Vagina (tissue), 2 donors: ENCODE results near the gene DEFB121. TPM values are rescaled to one million over a fixed set of nuclear protein-coding genes. Genes with fewer than 3 reads are reported as not detected.
"Not testable (repeated sequence)": the region's sequence is repeated elsewhere in the genome, so short reads cannot be mapped to it uniquely, and the experiment has no call there.

Experiments used
- DNase-seq, 2 donors: peaks; one replicate each; pipeline ENCODE4 v3.0.0-alpha.2; 2017; ENCODE audit errors: extremely low spot score in 2 of 2
- H3K27ac ChIP-seq: fragments of 200-600 bp; sonication (generic); one replicate; pipeline ENCODE4 v1.5.1; 2019
- H3K27me3 ChIP-seq: fragments of 200-600 bp; sonication (generic); one replicate; pipeline ENCODE4 v1.5.1; 2019
- H3K36me3 ChIP-seq, 2 donors: fragments of 200-600 bp; sonication (generic); one replicate each; pipeline ENCODE4 v1.5.1; 2017 to 2019
- H3K4me1 ChIP-seq: fragments of 200-600 bp; sonication (generic); one replicate; pipeline ENCODE4 v1.5.1; 2019
- H3K4me3 ChIP-seq, 2 donors: fragments of 200-600 bp; sonication (generic); 1 replicate in 1 of 2; 2 replicates in 1 of 2; pipeline ENCODE4 v1.5.1; 2016 to 2019
- H3K9me3 ChIP-seq: fragments of 200-600 bp; sonication (generic); one replicate; pipeline ENCODE4 v1.5.1; 2019
- POLR2A ChIP-seq, 2 donors: fragments of 450-650 bp; IDR thresholded peaks; one replicate each; pipeline ENCODE4 v1.6.1; 2017; ENCODE audit warnings: antibody characterized with exemption in 2 of 2, mild to moderate bottlenecking in 2 of 2, moderate library complexity in 2 of 2
- POLR2AphosphoS5 ChIP-seq, 2 donors: sonication (generic); formaldehyde crosslinking; IDR thresholded peaks; one replicate each; pipeline ENCODE4 v1.9.0; 2017; ENCODE audit warnings: antibody characterized with exemption in 2 of 2, mild to moderate bottlenecking in 2 of 2, low read depth in 1 of 2; ENCODE audit not compliant: insufficient read depth in 1 of 2
- intact Hi-C: fragments of 100-400 bp; cut with DNase I; formaldehyde crosslinking; loops from one replicate; pipeline ENCODE4 v1.15.1; 2023
- total RNA-seq: library from RNA; depleted of rRNA; stranded (reverse); fragments of >200 nt; gene quantifications from one replicate; pipeline ENCODE4 v1.2.3, GENCODE V29; 2016
- TF ChIP-seq, protein P1 (sequence below), 3 experiments: fragments of 450-650 bp in 2 of 3; fragments of 200-600 bp in 1 of 3; sonication (generic) in 1 of 3; IDR thresholded peaks; one replicate each; pipeline ENCODE4 v1.5.1; 2017 to 2019; ENCODE audit warnings: antibody characterized with exemption in 3 of 3, mild to moderate bottlenecking in 2 of 3, moderate library complexity in 2 of 3

The DEFB121 gene
- total RNA-seq, 1 donor from 2014 or later = not detected

GRCh38 chr20:31446084-31446819, 40.2 kb upstream of the DEFB121 start:
- TF ChIP-seq POLR2A (IDR thresholded peaks at IDR 0.05) (no peak), POLR2AphosphoS5 (IDR thresholded peaks at IDR 0.05; ENCODE audit: insufficient read depth in 1 of 2, low read depth in 1 of 2) (no peak)
- TF ChIP-seq, protein P1, sequence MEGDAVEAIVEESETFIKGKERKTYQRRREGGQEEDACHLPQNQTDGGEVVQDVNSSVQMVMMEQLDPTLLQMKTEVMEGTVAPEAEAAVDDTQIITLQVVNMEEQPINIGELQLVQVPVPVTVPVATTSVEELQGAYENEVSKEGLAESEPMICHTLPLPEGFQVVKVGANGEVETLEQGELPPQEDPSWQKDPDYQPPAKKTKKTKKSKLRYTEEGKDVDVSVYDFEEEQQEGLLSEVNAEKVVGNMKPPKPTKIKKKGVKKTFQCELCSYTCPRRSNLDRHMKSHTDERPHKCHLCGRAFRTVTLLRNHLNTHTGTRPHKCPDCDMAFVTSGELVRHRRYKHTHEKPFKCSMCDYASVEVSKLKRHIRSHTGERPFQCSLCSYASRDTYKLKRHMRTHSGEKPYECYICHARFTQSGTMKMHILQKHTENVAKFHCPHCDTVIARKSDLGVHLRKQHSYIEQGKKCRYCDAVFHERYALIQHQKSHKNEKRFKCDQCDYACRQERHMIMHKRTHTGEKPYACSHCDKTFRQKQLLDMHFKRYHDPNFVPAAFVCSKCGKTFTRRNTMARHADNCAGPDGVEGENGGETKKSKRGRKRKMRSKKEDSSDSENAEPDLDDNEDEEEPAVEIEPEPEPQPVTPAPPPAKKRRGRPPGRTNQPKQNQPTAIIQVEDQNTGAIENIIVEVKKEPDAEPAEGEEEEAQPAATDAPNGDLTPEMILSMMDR (IDR thresholded peaks at IDR 0.05) = no peak
- intact Hi-C loops = no loop called here
- H3K36me3 ChIP-seq = no peaks in the 10 kb centered on the region

GRCh38 chr20:31440012-31440659, 34.1 kb upstream of the DEFB121 start, which contains the start of gene DEFB123:
Gene DEFB123 (plus strand): TSS chr20:31440632. CDS start chr20:31440699, 67 bp downstream.
- Histone ChIP-seq H3K27ac (no peak within 1 kb of the TSS), H3K36me3 (no peaks in the 10 kb centered on the region), H3K4me3 (no peak within 1 kb of the TSS), H3K9me3 (no peaks in the 10 kb centered on the region), H3K4me1 (no peaks in the 10 kb centered on the region), H3K27me3 (no peaks in the 10 kb centered on the region)
- TF ChIP-seq, protein P1 (IDR thresholded peaks at IDR 0.05) = no peak
- TF ChIP-seq POLR2A (IDR thresholded peaks at IDR 0.05) = no peak
- no peak for TF ChIP-seq POLR2AphosphoS5 (IDR thresholded peaks at IDR 0.05; ENCODE audit: insufficient read depth in 1 of 2, low read depth in 1 of 2)
- intact Hi-C loops = no loop called here
- DNase-seq = no peak

More at GRCh38 chr20:31446084-31446819, 40.2 kb upstream of the DEFB121 start:
- no peak for DNase-seq
- no peaks in the 10 kb centered on the region for H3K9me3 ChIP-seq
- no peak overlapping the region for H3K4me3 ChIP-seq
- H3K4me1 ChIP-seq = no peaks in the 10 kb centered on the region
- no peak overlapping the region for H3K27ac ChIP-seq
- H3K27me3 ChIP-seq = no peaks in the 10 kb centered on the region

- H3K4me1 ChIP-seq = no peaks in the 10 kb centered on the region
- intact Hi-C loops = no loop called here
- DNase-seq = no peak
- no peaks in the 10 kb centered on the region for H3K36me3 ChIP-seq
- H3K27ac ChIP-seq = no peak overlapping the region
- H3K4me3 ChIP-seq = no peak overlapping the region
- TF ChIP-seq, protein P1 (IDR thresholded peaks at IDR 0.05) = no peak
- TF ChIP-seq POLR2A (IDR thresholded peaks at IDR 0.05) (no peak), POLR2AphosphoS5 (IDR thresholded peaks at IDR 0.05; ENCODE audit: insufficient read depth in 1 of 2, low read depth in 1 of 2) (no peak)
- H3K9me3 ChIP-seq = no peaks in the 10 kb centered on the region
- no peaks in the 10 kb centered on the region for H3K27me3 ChIP-seq
Measured at GRCh38 chr20:31430568-31431115, 24.6 kb upstream of the DEFB121 start.

DNA sequence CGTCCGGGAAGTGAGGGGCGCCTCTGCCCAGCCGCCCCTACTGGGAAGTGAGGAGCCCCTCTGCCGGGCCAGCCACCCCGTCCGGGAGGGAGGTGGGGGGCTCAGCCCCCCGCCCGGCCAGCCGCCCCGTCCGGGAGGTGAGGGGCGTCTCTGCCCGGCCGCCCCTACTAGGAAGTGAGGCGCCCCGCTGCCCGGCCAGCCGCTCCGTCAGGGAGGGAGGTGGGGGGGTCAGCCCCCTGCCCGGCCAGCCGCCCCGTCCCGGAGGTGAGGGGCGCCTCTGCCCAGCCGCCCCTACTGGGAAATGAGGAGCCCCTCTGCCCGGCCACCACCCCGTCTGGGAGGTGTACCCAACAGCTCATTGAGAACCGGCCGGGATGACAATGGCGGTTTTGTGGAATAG, 21.6 kb upstream of the DEFB121 start:
- H3K4me3 ChIP-seq, H3K4me1 ChIP-seq, H3K9me3 ChIP-seq, H3K36me3 ChIP-seq, H3K27me3 ChIP-seq, H3K27ac ChIP-seq, intact Hi-C loops, DNase-seq: not testable (repeated sequence)

- H3K4me3 ChIP-seq, H3K27me3 ChIP-seq, H3K36me3 ChIP-seq, H3K4me1 ChIP-seq, DNase-seq, H3K9me3 ChIP-seq, H3K27ac ChIP-seq, intact Hi-C loops: not testable (repeated sequence)
Measured at GRCh38 chr20:31426891-31427551, 21.0 kb upstream of the DEFB121 start.
